ENCODE data around the gene PLEKHA8.

The PLEKHA8 gene

GRCh38 chr7:30148426-30148825, 120.2 kb downstream of the PLEKHA8 start:
- no peak for DNase-seq

GRCh38 chr7:30148951-30149459, 120.8 kb downstream of the PLEKHA8 start:
- no peak for DNase-seq

GRCh38 chr7:30149640-30150272, 121.5 kb downstream of the PLEKHA8 start:
- no peak for DNase-seq

- DNase-seq = no peak
Observed at GRCh38 chr7:30150711-30151110, 122.5 kb downstream of the PLEKHA8 start.

- DNase-seq = no peak
Observed at GRCh38 chr7:30154111-30154587, 125.9 kb downstream of the PLEKHA8 start.

- DNase-seq = no peak
Observed at GRCh38 chr7:30155481-30155880, 127.3 kb downstream of the PLEKHA8 start.

- no peak for DNase-seq
Observed at GRCh38 chr7:30157204-30157603, 129.0 kb downstream of the PLEKHA8 start.

GRCh38 chr7:30159163-30159562, 131.0 kb downstream of the PLEKHA8 start:
- DNase-seq = no peak

- DNase-seq = no peak
Observed at GRCh38 chr7:30159698-30160143, 131.5 kb downstream of the PLEKHA8 start.

- no peak for DNase-seq
Observed at GRCh38 chr7:30160329-30160728, 132.1 kb downstream of the PLEKHA8 start.

- DNase-seq = no peak
Observed at GRCh38 chr7:30162133-30162532, 133.9 kb downstream of the PLEKHA8 start.

GRCh38 chr7:30162622-30163124, 134.5 kb downstream of the PLEKHA8 start:
- peak; percentile 81 for DNase-seq

- peak; percentile 51 for DNase-seq
Observed at GRCh38 chr7:30163231-30163894, 135.2 kb downstream of the PLEKHA8 start.

- peak; percentile 46 for DNase-seq
Observed at GRCh38 chr7:30164567-30164966, 136.4 kb downstream of the PLEKHA8 start.

GRCh38 chr7:30165590-30165989, 137.4 kb downstream of the PLEKHA8 start:
- no peak for DNase-seq

GRCh38 chr7:30166155-30166840, 138.1 kb downstream of the PLEKHA8 start:
- DNase-seq = no peak

GRCh38 chr7:30166841-30167235, 138.6 kb downstream of the PLEKHA8 start:
- no peak for DNase-seq

- no peak for DNase-seq
Observed at GRCh38 chr7:30167901-30168300, 139.7 kb downstream of the PLEKHA8 start.

- DNase-seq = no peak
Observed at GRCh38 chr7:30168835-30169573, 140.8 kb downstream of the PLEKHA8 start.

- DNase-seq = no peak
Observed at GRCh38 chr7:30169579-30169978, 141.4 kb downstream of the PLEKHA8 start.

GRCh38 chr7:30170476-30171205, 142.4 kb downstream of the PLEKHA8 start:
- DNase-seq = no peak
